HEK293T (cell line): ENCODE data around the gene ADGRB3.

ENCODE experiments used
- ELF4 ChIP-seq: fragments of 450-650 bp; IDR thresholded peaks from 2 replicates; pipeline ENCODE4 v1.6.1; 2017; ENCODE audit warnings: antibody characterized with exemption
- FOXA1 ChIP-seq: fragments of 450-650 bp; IDR thresholded peaks from 2 replicates; pipeline ENCODE4 v1.6.1; 2016; ENCODE audit warnings: mild to moderate bottlenecking
- FOXK2 ChIP-seq: fragments of 450-650 bp; IDR thresholded peaks from 2 replicates; pipeline ENCODE4 v1.6.1; 2016; ENCODE audit warnings: mild to moderate bottlenecking
- FOXM1 ChIP-seq: fragments of 450-650 bp; IDR thresholded peaks from 2 replicates; pipeline ENCODE4 v1.6.1; 2017; ENCODE audit warnings: mild to moderate bottlenecking, borderline replicate concordance
- HDGF ChIP-seq: fragments of 450-650 bp; IDR thresholded peaks from 2 replicates; pipeline ENCODE4 v1.6.1; 2017; ENCODE audit warnings: antibody characterized with exemption, borderline replicate concordance
- PKNOX1 ChIP-seq: fragments of 450-650 bp; IDR thresholded peaks from 2 replicates; pipeline ENCODE4 v1.6.1; 2016
- SP1 ChIP-seq: fragments of 450-650 bp; IDR thresholded peaks from 2 replicates; pipeline ENCODE4 v1.6.1; 2017
- TARDBP ChIP-seq: fragments of 450-650 bp; IDR thresholded peaks from 2 replicates; pipeline ENCODE4 v1.6.1; 2016

- TF ChIP-seq HDGF (no peak), SP1 (no peak), ELF4 (no peak), PKNOX1 (no peak), FOXA1 (no peak), FOXM1 (no peak), TARDBP (no peak), FOXK2 (no peak)
Observed at GRCh38 chr6:69138893-69139494, 503.9 kb downstream of the ADGRB3 start.
